DMS 273 (cell line): Measurements from ENCODE around the gene CAD.
"Not testable (repeated sequence)": the region's sequence is repeated elsewhere in the genome, so short reads cannot be mapped to it uniquely, and the experiment has no call there.

Experiments used
- DNase-seq: peaks from one replicate; lab custom pipeline; 2025; ENCODE audit not compliant: unreplicated experiment; lab: John Stamatoyannopoulos, UW

The CAD gene

GRCh38 chr2:27198068-27198467 lies 19.1 kb upstream of the CAD start:
- DNase-seq = not testable (repeated sequence)

- DNase-seq = no peak
Observed at GRCh38 chr2:27198627-27199026, 18.5 kb upstream of the CAD start.

DNA sequence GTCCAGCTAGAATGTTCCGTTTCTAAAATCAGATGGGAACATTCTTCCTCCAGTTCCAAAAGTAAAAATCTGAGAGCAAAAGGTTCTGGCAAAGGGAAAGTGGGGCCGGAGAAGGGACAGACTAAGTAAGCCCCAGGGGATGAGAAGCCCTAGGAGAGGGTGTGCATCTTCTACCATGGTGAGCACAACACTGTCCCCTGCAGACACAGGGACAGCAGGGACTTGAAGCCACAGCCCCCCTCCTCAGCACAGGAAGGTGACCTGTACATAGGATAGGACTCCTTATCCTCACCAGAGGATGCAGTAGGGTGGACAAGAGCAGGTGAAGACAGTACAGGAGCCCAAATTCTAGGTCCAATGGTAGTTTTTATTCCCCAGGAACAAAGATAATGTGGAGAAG lies 17.9 kb upstream of the CAD start:
- DNase-seq = no peak

DNA sequence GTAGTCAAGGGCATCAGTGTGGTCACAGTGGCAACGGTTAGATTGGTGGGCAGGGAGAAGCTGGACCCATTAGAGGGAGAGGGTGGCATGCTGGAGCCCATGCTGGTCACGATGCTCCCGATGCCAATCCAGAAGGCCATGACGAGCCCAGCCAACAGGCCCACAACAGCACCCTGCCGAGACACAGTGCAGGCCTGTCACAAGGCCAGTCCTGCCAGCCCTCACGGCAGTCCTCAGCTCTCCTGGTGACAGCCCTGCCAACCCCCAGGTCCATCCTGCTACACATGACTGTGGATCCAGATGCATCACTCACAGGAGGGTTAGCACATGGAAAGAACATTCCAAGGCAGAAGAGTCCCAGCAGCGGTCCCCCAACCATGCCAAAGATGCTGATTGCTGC lies 15.5 kb upstream of the CAD start:
- no peak for DNase-seq

DNA sequence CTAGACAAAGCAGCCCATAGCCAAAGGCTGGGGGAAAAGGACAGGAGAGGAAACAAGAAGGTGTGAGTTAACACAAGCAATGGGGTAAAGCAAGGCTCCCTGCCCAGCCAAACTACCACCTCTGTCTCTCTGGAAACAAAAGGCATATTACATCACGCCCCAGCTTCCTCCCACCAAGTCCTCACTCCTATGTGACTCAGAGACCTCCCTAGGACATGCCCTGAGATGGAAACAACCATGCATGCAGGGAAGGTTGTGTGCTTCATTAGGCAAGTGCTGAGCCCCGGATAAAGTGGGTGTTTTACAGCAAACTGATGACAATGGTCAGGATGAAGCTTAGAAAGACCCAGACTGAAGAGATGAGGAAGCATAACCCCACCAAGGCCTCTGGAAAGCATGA lies 14.3 kb upstream of the CAD start:
- no peak for DNase-seq

GRCh38 chr2:27203741-27204140 lies 13.4 kb upstream of the CAD start:
- DNase-seq = no peak

DNA sequence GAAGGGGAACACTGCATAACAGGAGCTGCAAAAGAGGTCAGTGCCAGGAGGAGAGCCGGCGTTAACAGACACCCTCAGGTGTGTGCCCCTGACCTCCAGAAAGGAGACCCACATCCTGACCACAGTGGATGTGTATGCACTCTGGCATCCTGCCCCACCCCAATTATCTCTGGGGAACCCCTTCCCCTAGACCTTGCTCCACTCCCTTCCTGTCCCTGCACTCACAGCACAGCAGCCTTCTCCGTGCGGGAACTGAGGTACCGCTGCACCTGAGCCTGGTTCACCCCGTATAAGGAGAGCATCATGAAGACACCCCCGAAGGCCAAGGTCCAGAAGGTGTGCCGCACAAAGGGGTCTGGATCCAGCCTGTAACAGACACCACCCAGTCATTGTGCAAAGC lies 12.6 kb upstream of the CAD start:
- DNase-seq = no peak

- no peak for DNase-seq
Observed at GRCh38 chr2:27205206-27205605, 12.0 kb upstream of the CAD start.

DNA sequence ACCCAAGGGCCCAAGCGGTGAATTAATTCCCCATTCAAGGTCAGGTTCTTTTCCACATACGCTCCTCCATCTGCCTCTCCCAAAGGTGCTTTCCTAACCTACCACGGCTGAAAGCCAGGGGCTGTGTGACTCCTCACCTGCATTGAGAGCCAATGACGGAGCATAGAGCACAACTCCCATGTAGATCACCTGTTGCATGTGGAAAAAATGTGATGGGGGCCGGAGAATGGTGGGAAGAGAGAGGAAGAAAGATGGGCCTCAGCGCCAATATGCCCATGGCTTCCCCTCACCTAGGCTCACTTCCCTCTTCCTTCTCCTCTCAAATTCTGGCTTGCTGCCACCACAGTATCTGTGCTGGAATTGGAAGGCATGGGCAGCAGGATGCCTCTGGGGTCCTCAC lies 10.8 kb upstream of the CAD start:
- no peak for DNase-seq

DNA sequence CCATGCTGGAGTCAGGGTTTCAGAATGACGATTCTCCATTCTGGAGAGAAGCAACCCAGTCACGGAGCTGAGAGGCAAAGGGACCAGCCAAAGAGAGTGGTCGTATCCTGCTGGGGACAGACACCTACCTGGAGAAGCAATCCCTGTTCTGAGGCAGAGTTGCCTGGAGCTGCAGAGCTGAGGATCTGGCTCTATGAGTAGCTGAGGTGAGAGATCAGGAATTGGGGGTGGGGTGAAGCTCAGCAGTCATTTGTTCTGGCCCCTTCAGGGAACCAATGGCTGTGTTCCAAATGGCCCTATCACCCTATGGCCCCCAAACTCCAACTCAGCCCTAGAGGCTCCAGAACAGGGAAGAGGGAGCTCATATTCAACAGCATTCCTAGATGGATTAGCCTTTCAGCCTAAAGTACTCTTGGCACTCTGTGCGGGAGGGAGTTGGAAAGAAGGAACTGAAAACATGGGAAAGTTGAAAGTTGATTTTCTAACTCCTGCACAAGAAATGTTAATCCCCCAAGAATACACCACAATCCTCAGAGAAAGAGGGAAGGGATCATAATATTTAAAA lies 8.6 kb upstream of the CAD start:
- DNase-seq = no peak

DNA sequence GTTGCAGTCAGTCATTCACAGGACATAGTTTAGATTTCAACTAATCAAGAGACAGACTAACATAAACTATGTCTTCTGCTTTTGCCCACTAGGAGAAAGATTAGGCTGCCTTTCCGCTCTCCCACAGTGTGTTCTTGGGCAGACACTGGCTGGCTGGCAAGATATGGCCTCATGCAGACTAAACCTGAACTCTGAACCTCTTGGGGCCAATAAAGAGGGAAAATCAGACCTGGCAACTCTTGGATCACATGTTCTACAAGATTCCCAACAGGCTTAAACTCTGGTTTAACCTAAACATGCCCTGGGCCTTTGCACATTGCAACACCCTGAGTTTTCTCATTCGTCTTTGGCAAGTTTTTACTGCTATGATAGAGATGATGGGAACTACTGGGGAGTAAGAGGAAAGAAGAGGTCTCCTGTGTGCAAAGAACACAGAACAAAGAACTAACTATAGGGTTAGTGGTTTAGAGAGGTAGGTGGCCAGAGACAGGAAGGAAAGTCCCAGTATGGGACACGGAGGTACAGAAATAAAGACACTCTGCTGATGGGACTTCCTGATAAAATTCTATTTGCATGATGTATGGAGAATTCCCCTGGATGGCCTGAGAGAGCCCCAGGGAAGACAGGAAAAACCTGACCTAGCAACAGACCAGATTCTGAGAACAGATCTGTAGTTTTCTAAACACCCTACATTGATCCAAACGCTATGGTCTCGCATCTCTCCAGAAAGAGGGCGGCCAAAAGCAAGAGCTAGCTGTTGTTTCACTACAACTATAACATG lies 7.4 kb upstream of the CAD start:
- no peak for DNase-seq

- DNase-seq = no peak
Observed at GRCh38 chr2:27211241-27211942, 5.8 kb upstream of the CAD start.

DNA sequence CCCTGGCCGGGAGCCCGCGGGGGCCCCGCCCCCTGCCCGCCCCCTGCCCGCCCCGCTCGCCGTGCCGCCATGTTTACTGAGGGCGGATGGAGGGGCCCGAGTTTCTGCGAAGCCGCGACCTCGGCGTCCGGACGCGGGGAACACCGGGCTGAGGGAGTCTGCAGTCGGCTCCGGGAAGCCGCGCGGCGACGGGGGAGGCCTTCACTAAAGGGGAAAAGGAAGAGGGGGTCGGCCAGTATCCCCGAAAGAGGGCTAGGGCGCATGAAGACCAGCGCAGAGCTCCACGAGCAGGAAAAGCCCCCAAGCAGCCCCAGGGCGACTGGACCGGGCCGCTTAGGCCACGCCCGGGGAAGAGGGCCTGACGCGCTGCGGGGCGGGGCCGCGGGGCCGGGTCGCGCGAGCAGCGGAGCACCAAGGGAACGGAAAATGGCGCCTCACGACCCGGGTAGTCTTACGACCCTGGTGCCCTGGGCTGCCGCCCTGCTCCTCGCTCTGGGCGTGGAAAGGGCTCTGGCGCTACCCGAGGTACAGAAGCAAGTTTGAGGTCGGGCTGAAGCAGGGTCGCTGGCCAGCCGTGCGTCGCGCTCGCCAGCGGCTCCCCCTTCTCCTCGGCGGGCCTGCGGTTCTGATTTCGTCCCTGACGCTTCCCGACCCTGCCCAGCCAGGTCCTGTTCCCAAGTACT lies 5.1 kb upstream of the CAD start, which contains the start of the genes ATRAID and SLC5A6:
Gene ATRAID, plus strand, starts transcription at position 99 of the 683 bp plus-strand sequence. Its CDS starts 328 bp downstream, at position 427.
Gene SLC5A6, minus strand, starts transcription at position 326 of the 683 bp plus-strand sequence. CDS start 4,618 bp downstream, outside the sequence.
- peak; percentile 96 for DNase-seq

- DNase-seq = peak; percentile 81
Observed at GRCh38 chr2:27212626-27213471, 4.3 kb upstream of the CAD start.

DNA sequence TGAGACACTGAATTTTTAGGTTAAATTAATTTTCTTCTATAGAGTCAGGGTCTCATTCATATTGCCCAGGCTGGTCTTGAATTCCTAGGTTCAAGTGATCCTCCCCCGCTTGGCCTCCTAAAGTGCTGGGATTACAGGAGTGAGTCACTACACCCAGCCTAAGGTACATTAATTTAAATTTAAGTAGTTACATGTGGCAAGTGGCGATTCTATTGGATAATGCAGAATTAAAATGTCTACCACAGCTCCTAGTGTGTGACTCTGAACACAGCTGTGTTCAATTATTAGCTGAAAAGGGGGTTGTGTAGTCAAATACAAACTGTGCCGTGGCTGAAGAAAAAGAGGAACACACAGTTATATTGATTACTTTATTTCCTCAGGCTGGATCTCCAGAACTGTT lies 2.2 kb upstream of the CAD start:
- DNase-seq = no peak

DNA sequence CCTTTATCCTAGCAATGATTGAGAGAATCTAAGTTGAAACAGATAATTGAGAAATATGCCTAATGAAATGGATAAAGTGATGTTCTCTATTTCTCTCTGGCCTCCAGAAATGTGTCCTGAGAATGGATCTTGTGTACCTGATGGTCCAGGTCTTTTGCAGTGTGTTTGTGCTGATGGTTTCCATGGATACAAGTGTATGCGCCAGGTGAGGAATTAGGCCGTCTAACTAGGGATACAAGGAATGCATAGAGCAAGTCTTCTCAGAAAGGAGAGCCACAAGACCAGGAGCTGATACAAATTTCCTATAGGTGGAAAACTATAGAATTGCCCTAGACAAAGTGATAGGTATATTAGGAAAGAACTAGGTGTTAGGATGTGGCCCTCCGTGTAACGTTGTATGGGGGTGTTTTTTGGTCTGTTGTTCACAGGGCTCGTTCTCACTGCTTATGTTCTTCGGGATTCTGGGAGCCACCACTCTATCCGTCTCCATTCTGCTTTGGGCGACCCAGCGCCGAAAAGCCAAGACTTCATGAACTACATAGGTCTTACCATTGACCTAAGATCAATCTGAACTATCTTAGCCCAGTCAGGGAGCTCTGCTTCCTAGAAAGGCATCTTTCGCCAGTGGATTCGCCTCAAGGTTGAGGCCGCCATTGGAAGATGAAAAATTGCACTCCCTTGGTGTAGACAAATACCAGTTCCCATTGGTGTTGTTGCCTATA lies 592 bp upstream of the CAD start:
- no peak for DNase-seq

DNA sequence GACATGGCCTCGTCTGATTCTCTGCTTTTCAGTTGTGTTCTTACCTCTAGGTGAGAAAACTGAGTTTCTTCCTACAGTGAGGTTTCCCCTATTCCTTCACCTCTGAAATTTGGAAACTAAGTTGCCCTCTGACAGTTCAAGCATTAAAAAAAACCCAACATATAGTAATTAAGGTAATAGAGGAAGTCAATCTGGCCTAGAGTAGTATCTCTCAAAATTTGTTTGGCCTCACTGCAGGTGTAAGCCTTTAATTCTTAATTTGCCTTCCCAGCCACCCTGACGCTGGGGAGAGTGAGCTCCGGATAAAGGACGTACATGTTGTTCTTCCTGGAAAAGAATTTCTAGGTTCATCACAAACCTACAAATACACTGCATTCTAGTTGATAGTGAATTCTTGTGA lies 1.4 kb downstream of the CAD start:
- DNase-seq = no peak

- no peak for DNase-seq
Observed at GRCh38 chr2:27219091-27219490, 1.9 kb downstream of the CAD start.

DNA sequence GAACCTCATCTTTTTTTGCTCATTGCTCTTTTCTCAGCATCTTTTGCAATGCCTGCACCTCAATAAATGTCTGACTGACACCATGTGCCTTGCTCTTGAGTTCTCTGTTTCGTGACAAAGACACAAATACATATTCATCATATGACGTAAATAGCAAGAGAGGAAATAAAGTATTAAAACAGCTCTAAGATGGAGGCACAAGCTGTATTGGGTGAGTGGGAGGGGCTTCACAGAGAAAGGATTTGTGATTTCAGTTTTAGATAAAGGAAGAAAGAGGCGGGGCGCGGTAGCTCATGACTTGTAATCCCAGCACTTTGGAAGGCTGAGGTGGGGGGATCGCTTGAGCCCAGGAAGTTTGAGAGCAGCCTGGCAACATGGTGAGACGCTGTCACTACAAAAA lies 2.9 kb downstream of the CAD start:
- DNase-seq = no peak

DNA sequence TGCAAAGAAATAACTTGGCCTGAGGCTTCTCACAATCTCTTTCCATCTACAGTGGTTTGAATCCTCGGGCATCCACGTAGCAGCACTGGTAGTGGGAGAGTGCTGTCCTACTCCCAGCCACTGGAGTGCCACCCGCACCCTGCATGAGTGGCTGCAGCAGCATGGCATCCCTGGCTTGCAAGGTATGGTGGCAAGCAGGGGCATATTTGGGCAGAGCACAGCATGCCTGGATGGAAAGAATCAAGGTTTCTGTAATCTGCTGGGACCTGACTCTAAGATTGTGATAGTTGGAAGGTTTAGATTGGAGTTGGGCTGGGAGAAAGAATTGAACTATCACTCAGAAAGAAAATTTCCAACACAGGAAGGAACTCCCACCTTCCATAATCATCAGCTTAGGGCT lies 4.0 kb downstream of the CAD start:
- no peak for DNase-seq
